ENCODE results near the gene STOML2. TPM values are rescaled to one million over a fixed set of nuclear protein-coding genes. Genes with fewer than 3 reads are reported as not detected.

STOML2 gene
- total RNA-seq, 6 experiments from 2014 or later, result 59.8 to 102 (median 69.3) TPM

DNA sequence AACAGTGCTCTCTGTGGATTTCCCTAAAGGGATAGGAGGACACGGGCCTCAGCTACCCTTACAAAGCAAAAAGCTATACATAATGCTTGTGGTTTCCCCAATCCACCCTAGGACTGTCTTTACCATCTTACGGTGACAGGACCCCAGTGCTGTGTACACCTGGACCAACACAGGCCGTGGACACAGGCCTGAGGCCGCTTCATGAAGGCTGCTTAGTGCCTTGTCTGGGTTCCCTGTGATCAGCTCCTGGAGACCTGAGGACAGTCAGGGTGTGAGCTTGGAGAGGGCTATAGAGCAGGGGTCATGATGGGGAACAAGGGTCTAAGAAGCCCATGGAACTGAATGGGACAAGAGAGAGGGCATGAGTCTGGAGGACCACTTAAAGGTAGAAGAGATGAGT, 26.1 kb downstream of the STOML2 start:
- Histone ChIP-seq H3K9me3 (no peaks in the 10 kb centered on the region), H3K4me3 (no peak overlapping the region), H3K36me3 (no peaks in the 10 kb centered on the region), H3K27me3 (no peaks in the 10 kb centered on the region), H3K4me1 (peaks cover 0 to 10% (median 0%) of the 10 kb centered on the region in 4 donors), H3K27ac (no peak overlapping the region)
- ATAC-seq (no peak), DNase-seq (no peak)
- TF ChIP-seq POLR2A (IDR thresholded peaks at IDR 0.05), result no peak
- TF ChIP-seq, protein P1, sequence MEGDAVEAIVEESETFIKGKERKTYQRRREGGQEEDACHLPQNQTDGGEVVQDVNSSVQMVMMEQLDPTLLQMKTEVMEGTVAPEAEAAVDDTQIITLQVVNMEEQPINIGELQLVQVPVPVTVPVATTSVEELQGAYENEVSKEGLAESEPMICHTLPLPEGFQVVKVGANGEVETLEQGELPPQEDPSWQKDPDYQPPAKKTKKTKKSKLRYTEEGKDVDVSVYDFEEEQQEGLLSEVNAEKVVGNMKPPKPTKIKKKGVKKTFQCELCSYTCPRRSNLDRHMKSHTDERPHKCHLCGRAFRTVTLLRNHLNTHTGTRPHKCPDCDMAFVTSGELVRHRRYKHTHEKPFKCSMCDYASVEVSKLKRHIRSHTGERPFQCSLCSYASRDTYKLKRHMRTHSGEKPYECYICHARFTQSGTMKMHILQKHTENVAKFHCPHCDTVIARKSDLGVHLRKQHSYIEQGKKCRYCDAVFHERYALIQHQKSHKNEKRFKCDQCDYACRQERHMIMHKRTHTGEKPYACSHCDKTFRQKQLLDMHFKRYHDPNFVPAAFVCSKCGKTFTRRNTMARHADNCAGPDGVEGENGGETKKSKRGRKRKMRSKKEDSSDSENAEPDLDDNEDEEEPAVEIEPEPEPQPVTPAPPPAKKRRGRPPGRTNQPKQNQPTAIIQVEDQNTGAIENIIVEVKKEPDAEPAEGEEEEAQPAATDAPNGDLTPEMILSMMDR (IDR thresholded peaks at IDR 0.05), result no peak
- no CpG with 5 or more reads among the region's 4 CpGs for WGBS (ENCODE audit: insufficient coverage, low coverage, low lambda C conversion rate, missing lambda C conversion rate)
- intact Hi-C loops (cut with DNase I), result no loop called here

DNA sequence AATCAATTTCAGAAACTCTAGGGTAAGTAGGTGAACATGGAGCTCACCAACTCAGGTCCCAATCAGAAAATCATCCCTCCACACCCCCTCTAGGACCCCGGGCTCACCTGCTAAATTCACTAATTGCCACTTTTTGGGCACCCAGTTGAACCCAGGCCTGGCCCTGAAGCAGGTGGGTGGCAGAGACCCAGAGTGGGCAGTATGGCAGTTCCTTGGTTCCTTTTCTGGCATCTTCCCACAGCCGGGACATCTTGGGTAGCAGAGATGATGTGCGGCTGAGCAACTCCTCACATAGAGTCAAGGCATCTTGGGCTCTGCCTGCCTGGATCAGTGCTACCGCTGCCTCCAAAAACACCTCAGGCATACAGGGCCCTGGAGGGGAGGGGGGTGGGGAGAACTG, 27.6 kb downstream of the STOML2 start:
- Histone ChIP-seq H3K27me3 (no peaks in the 10 kb centered on the region), H3K36me3 (no peaks in the 10 kb centered on the region), H3K4me1 (peaks cover 0 to 18% (median 1%) of the 10 kb centered on the region in 4 donors), H3K27ac (no peak overlapping the region), H3K4me3 (no peak overlapping the region), H3K9me3 (no peaks in the 10 kb centered on the region)
- intact Hi-C loops (cut with DNase I), result no loop called here
- no peak for DNase-seq
- ATAC-seq, result no peak
- TF ChIP-seq, protein P1 (IDR thresholded peaks at IDR 0.05), result no peak
- no peak for TF ChIP-seq POLR2A (IDR thresholded peaks at IDR 0.05)
- WGBS (ENCODE audit: insufficient coverage, low coverage, low lambda C conversion rate, missing lambda C conversion rate), result 94% methylated on average over 2 of the region's 4 CpGs

DNA sequence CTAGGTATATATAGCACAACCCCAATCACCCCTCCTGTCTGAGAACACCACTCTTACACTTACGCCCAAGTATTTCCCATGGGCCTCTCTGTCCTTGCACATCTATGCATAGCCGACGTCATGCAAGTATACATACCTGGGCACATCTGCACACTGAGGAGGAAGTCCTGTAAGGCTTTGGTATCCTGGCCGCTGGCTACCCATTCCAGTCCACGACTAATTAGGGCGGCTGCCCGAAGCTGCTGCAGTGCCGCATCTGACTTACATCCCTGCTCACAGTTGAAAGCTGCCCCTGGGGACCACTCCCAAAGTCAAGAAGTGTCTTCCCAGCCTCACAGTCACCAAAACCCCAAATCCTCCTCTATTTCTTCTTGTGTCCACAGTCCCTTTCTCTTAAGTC, 28.1 kb downstream of the STOML2 start:
- Histone ChIP-seq H3K36me3 (no peaks in the 10 kb centered on the region), H3K27me3 (no peaks in the 10 kb centered on the region), H3K27ac (no peak overlapping the region), H3K4me3 (no peak overlapping the region), H3K4me1 (peaks cover 0 to 24% (median 6%) of the 10 kb centered on the region in 4 donors), H3K9me3 (no peaks in the 10 kb centered on the region)
- no peak for TF ChIP-seq POLR2A (IDR thresholded peaks at IDR 0.05)
- TF ChIP-seq, protein P1 (IDR thresholded peaks at IDR 0.05), result no peak
- DNase-seq (no peak), ATAC-seq (no peak)
- WGBS (ENCODE audit: insufficient coverage, low coverage, low lambda C conversion rate, missing lambda C conversion rate), result 96% methylated on average over 8 of the region's 8 CpGs
- intact Hi-C loops (cut with DNase I), result no loop called here

DNA sequence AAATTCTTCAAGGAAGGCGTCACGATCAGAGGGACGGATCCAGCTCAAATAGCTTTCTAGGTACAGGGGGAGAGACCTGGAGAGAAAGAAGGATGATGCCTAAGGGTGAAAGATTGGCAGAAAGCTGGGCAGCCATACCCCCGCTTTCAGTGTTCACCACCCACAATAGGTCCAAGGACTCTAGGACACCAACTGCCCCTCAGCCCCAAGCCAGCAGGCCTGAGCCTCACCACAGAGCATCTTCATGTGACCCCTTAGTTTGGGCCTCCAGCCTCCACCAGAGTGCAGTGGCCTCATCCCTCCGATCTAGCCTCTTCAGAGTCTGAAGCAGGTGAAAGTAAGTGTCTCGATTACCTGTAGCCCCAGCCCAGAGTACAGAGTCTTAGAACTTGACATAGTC, 28.8 kb downstream of the STOML2 start:
- Histone ChIP-seq H3K27ac (no peak overlapping the region), H3K4me3 (no peak overlapping the region), H3K27me3 (no peaks in the 10 kb centered on the region), H3K9me3 (no peaks in the 10 kb centered on the region), H3K36me3 (peaks cover 0 to under 1% (median 0%) of the 10 kb centered on the region in 4 donors), H3K4me1 (peaks cover 0 to 28% (median 9%) of the 10 kb centered on the region in 4 donors)
- TF ChIP-seq, protein P1 (IDR thresholded peaks at IDR 0.05), result no peak
- no peak for TF ChIP-seq POLR2A (IDR thresholded peaks at IDR 0.05)
- 91% methylated on average over 4 of the region's 6 CpGs for WGBS (ENCODE audit: insufficient coverage, low coverage, low lambda C conversion rate, missing lambda C conversion rate)
- intact Hi-C loops (cut with DNase I), result no loop called here
- no peak for ATAC-seq
- no peak for DNase-seq

DNA sequence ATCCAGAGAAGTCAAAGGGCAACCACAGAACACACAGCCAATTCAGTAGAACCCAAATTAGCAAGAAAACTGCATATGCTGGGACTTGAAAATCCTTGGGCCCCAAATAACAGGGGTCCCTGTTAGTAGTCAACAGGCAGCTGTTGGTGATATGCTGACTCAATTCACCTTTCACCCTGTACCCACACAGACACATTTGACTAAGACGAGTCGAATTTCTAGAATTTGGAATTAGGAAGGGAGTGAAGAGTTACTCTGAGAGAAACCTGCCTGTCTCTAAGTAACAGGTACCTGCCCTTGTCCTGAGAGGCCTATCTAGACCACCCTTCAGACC, 29.7 kb downstream of the STOML2 start:
- Histone ChIP-seq H3K4me3 (peak overlapping the region in 1 of 3 donors; percentile 76), H3K27ac (no peak overlapping the region), H3K9me3 (no peaks in the 10 kb centered on the region), H3K27me3 (no peaks in the 10 kb centered on the region), H3K36me3 (peaks cover 0 to 10% (median under 1%) of the 10 kb centered on the region in 4 donors), H3K4me1 (peaks cover 0 to 33% (median 12%) of the 10 kb centered on the region in 4 donors)
- WGBS (ENCODE audit: insufficient coverage, low coverage, low lambda C conversion rate, missing lambda C conversion rate), result 100% methylated on average over 2 of the region's 2 CpGs
- ATAC-seq (no peak), DNase-seq (no peak)
- TF ChIP-seq POLR2A (IDR thresholded peaks at IDR 0.05), result no peak
- TF ChIP-seq, protein P1 (IDR thresholded peaks at IDR 0.05), result no peak
- intact Hi-C loops (cut with DNase I), result no loop called here

Measured in right lobe of liver (tissue), 6 donors.